GM23248 (cell line): ENCODE data around the gene MPZL3. TPM values are rescaled to one million over a fixed set of nuclear protein-coding genes. Genes with fewer than 3 reads are reported as not detected.

Experiments
- DNase-seq: peaks from one replicate; pipeline ENCODE4 v3.0.0-alpha.2; 2015
- H2AFZ ChIP-seq: fragments of 200-600 bp; sonication (generic); 2 replicates; pipeline ENCODE4 v1.6.1; 2016; ENCODE audit warnings: antibody characterized with exemption
- H3F3A ChIP-seq: fragments of 200-600 bp; sonication (generic); 2 replicates; pipeline ENCODE4 v1.6.1; 2016; ENCODE audit warnings: mild to moderate bottlenecking, antibody characterized with exemption, mixed run types; ENCODE audit not compliant: insufficient read depth
- H3K27ac ChIP-seq: fragments of 200-600 bp; sonication (generic); 2 replicates; pipeline ENCODE4 v1.5.1; 2016; ENCODE audit warnings: mild to moderate bottlenecking
- H3K27me3 ChIP-seq: fragments of 200-600 bp; sonication (generic); replicated peaks from 2 replicates; pipeline ENCODE4 v1.6.1; 2016; ENCODE audit warnings: mild to moderate bottlenecking; ENCODE audit not compliant: insufficient read depth
- H3K36me3 ChIP-seq: fragments of 200-600 bp; sonication (generic); 2 replicates; pipeline ENCODE4 v1.6.1; 2016; ENCODE audit warnings: low read depth, mild to moderate bottlenecking
- H3K4me1 ChIP-seq: fragments of 200-600 bp; sonication (generic); 2 replicates; pipeline ENCODE4 v1.6.1; 2016; ENCODE audit warnings: mild to moderate bottlenecking; ENCODE audit not compliant: insufficient read depth
- H3K4me2 ChIP-seq: fragments of 200-600 bp; sonication (generic); one replicate; pipeline ENCODE4 v1.6.1; 2016; ENCODE audit warnings: mild to moderate bottlenecking; ENCODE audit not compliant: unreplicated experiment
- H3K4me3 ChIP-seq: fragments of 200-600 bp; sonication (generic); 2 replicates; pipeline ENCODE4 v1.5.1; 2016; ENCODE audit warnings: mild to moderate bottlenecking
- H3K79me2 ChIP-seq: fragments of 200-600 bp; sonication (generic); 2 replicates; pipeline ENCODE4 v1.6.1; 2016; ENCODE audit warnings: mild to moderate bottlenecking; ENCODE audit not compliant: insufficient read depth
- H3K9ac ChIP-seq: fragments of 200-600 bp; sonication (generic); 2 replicates; pipeline ENCODE4 v1.6.1; 2016; ENCODE audit warnings: mild to moderate bottlenecking
- H3K9me2 ChIP-seq: fragments of 200-600 bp; sonication (generic); 2 replicates; pipeline ENCODE4 v1.6.1; 2016; ENCODE audit warnings: mixed run types, mild to moderate bottlenecking, moderate library complexity; ENCODE audit not compliant: insufficient read depth
- H3K9me3 ChIP-seq: fragments of 200-600 bp; sonication (generic); one replicate; pipeline ENCODE4 v1.6.1; 2017; ENCODE audit warnings: low read depth
- H4K20me1 ChIP-seq: fragments of 200-600 bp; sonication (generic); 2 replicates; pipeline ENCODE4 v1.6.0; 2016; ENCODE audit not compliant: insufficient read depth
- EZH2 ChIP-seq: fragments of 200-600 bp; sonication (generic); IDR thresholded peaks from 2 replicates; pipeline ENCODE4 v1.6.1; 2018; ENCODE audit warnings: antibody characterized with exemption, mild to moderate bottlenecking; ENCODE audit not compliant: insufficient read depth, poor library complexity, severe bottlenecking
- EZH2phosphoT487 ChIP-seq: fragments of 200-600 bp; sonication (generic); IDR thresholded peaks from 2 replicates; pipeline ENCODE4 v1.6.1; 2018; ENCODE audit warnings: antibody characterized with exemption, moderate library complexity, mild to moderate bottlenecking, low read depth; ENCODE audit not compliant: insufficient read depth
- WGBS, 2 experiments: methylation state at CpG; one replicate each; pipeline ENCODE4 v1.1.6; 2015 to 2017; ENCODE audit warnings: low lambda C conversion rate in 2 of 2, low coverage in 1 of 2; ENCODE audit errors: missing lambda C conversion rate in 2 of 2; 5-methylcytosine and 5-hydroxymethylcytosine counted together
- in situ Hi-C: fragments of 300-500 bp; cut with MboI; formaldehyde crosslinking; loops from 2 replicates; pipeline ENCODE4 v1.15.0; 2020
- polyA plus RNA-seq: library from polyadenylated mRNA; unstranded; fragments of >200 nt; fragmentation: Nextera tagmentation; extraction: Ambion mirVana; gene quantifications from 2 replicates; pipeline ENCODE4 v1.2.1, GENCODE V29; 2016
- total RNA-seq: library from RNA; depleted of rRNA; stranded (reverse); fragments of >200 nt; shearing (Covaris generic); gene quantifications from 2 replicates; pipeline ENCODE4 v1.2.3, GENCODE V29; 2014

The MPZL3 gene
- total and polyA plus RNA-seq, 2 experiments from 2014 or later, result 0.78 to 1.3 TPM

- in situ Hi-C loops, result no loop called here
- H3K36me3 ChIP-seq, result no peaks in the 10 kb centered on the region
- 51 to 59% methylated on average over 5 of the region's 5 CpGs for WGBS, 2 experiments
- no peaks in the 10 kb centered on the region for H3K9me3 ChIP-seq
- no peak overlapping the region for H2AFZ ChIP-seq
- H3K9ac ChIP-seq, result no peak overlapping the region
- TF ChIP-seq EZH2 (no peak), EZH2phosphoT487 (no peak)
- no peak overlapping the region for H3K4me2 ChIP-seq
- no peaks in the 10 kb centered on the region for H4K20me1 ChIP-seq
- no peak for DNase-seq
- no peak overlapping the region for H3K27ac ChIP-seq
- no peaks in the 10 kb centered on the region for H3K4me1 ChIP-seq
- no peaks in the 10 kb centered on the region for H3K9me2 ChIP-seq
- peaks cover 33% of the 10 kb centered on the region for H3K27me3 ChIP-seq
- no peak overlapping the region for H3K4me3 ChIP-seq
- H3F3A ChIP-seq, result no peaks in the 10 kb centered on the region
- no peaks in the 10 kb centered on the region for H3K79me2 ChIP-seq
These were observed 51.7 kb downstream of the MPZL3 start for GRCh38 chr11:118200497-118200896.

DNA sequence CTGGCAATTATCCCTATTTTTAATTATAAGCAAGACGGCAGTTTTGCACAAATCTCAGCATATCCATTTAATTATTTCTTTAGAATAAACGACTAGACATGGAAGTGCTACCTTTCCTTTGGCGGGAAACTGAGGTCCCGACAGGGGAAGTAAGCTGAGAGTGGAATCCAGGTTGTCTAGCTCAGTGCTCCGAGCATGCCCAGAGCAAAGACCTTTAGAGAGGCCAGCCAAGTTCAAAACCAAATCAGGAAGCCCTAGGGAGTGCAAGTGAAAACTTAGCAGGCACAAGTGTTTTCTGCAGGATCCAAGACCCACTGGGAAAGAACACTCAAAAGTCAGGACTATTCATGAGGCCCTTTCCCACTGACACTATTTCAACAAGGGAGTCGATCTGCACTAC lies 53.0 kb downstream of the MPZL3 start:
- TF ChIP-seq EZH2phosphoT487 (no peak), EZH2 (no peak)
- Histone ChIP-seq H3F3A (peaks cover 7% of the 10 kb centered on the region; the same call in 1 of the 2 replicates), H3K4me2 (no peak overlapping the region), H4K20me1 (no peaks in the 10 kb centered on the region), H3K27ac (no peak overlapping the region), H3K27me3 (peaks cover 22% of the 10 kb centered on the region), H3K9me2 (no peaks in the 10 kb centered on the region), H3K4me3 (no peak overlapping the region), H3K9ac (no peak overlapping the region), H3K4me1 (peaks cover 4% of the 10 kb centered on the region), H3K9me3 (no peaks in the 10 kb centered on the region), H2AFZ (no peak overlapping the region), H3K79me2 (no peaks in the 10 kb centered on the region), H3K36me3 (no peaks in the 10 kb centered on the region)
- in situ Hi-C loops, result loop anchor here (10.0 kb wide), 1 partner anchor 146 kb away; the partner anchor contains the start of genes CD3D and CD3G
- no peak for DNase-seq
- WGBS, 2 experiments, result 33 to 35% methylated on average over 6 of the region's 6 CpGs

GRCh38 chr11:118198370-118198769 lies 53.8 kb downstream of the MPZL3 start:
- no peaks in the 10 kb centered on the region for H3K36me3 ChIP-seq
- peak overlapping the region; percentile 51 for H2AFZ ChIP-seq
- TF ChIP-seq EZH2phosphoT487 (no peak), EZH2 (no peak)
- no peak overlapping the region for H3K9ac ChIP-seq
- H3K27me3 ChIP-seq, result peaks cover 17% of the 10 kb centered on the region
- DNase-seq, result peak; percentile 78
- in situ Hi-C loops, result loop anchor here (10.0 kb wide), 1 partner anchor 146 kb away; the partner anchor contains the start of genes CD3D and CD3G
- H3K4me2 ChIP-seq, result peak overlapping the region; percentile 63
- peaks cover 4% of the 10 kb centered on the region for H3K4me1 ChIP-seq
- H3F3A ChIP-seq, result peaks cover 7% of the 10 kb centered on the region; the same call in 1 of the 2 replicates
- H4K20me1 ChIP-seq, result no peaks in the 10 kb centered on the region
- 0 out of 2 replicates have a peak overlapping the region, but pooled peaks have one; percentile 37 for H3K4me3 ChIP-seq
- H3K9me2 ChIP-seq, result no peaks in the 10 kb centered on the region
- no peaks in the 10 kb centered on the region for H3K9me3 ChIP-seq
- 1 to 2% methylated on average over 8 to 9 of the region's 9 CpGs for WGBS, 2 experiments
- H3K27ac ChIP-seq, result no peak overlapping the region
- H3K79me2 ChIP-seq, result no peaks in the 10 kb centered on the region

DNA sequence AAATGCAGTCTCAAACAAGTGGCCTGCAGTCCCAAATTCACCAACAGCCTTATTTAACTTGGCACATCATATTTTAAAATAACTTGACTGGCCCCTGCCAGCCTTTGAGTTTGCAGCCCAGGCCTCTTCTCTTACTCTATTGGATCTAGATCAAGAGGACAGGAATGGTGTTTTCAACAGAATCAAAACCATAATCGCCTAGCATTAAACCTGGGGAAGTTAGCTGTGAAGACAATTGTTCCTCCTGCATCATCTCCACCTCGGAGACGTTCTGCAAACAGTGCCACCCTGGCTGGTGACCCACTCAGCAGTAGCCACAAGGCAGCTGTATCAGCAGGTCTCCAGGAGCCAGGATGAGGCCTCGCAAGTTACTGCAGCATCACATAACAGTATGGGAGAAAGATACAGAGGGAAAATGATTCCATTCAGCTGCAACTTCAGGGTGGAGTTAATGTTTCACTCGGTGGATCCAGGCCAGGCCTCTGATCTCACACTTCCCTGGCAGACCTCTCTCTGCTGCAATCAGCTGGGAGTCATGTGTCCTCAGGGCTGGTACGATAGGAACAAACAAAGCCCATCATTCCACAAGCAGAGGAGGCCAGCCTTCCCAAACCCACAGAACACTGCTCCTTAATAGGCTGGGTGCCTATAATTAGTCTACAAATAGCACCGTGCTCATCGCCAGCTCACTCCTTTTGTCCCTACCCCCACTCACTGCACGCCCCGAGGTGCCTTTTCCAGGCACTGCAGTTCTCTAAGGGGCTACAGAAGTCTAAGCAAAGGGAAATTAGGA lies 57.1 kb downstream of the MPZL3 start:
- Histone ChIP-seq H3K9ac (peak overlapping the region; percentile 11; the same call in 1 of the 2 replicates), H3K79me2 (no peaks in the 10 kb centered on the region), H4K20me1 (no peaks in the 10 kb centered on the region), H3K4me3 (no peak overlapping the region), H3K4me1 (peaks cover 4% of the 10 kb centered on the region), H3F3A (peaks cover 7% of the 10 kb centered on the region; the same call in 1 of the 2 replicates), H3K27ac (peak overlapping the region; percentile 20; the same call in 1 of the 2 replicates), H3K9me2 (no peaks in the 10 kb centered on the region), H3K36me3 (no peaks in the 10 kb centered on the region), H3K27me3 (peaks cover 10% of the 10 kb centered on the region), H3K9me3 (no peaks in the 10 kb centered on the region), H3K4me2 (peak overlapping the region; percentile 15), H2AFZ (0 out of 2 replicates have a peak overlapping the region, but pooled peaks have one; percentile 21)
- 1 to 4% methylated on average over 10 of the region's 10 CpGs for WGBS, 2 experiments
- in situ Hi-C loops, result loop anchor here (10.0 kb wide), 1 partner anchor 150 kb away; the partner anchor contains the start of genes CD3D and CD3G
- TF ChIP-seq EZH2 (no peak), EZH2phosphoT487 (no peak)
- peak; percentile 94 for DNase-seq
